HepG2 (cell line): ENCODE data around the gene LARP1B. TPM values are rescaled to one million over a fixed set of nuclear protein-coding genes. Genes with fewer than 3 reads are reported as not detected.

ENCODE experiments used
- ATAC-seq: fragments of 200-7000 bp; cut with Tn5 transposase; 3 replicates; pipeline ENCODE4 v1.9.1; 2020; ENCODE audit warnings: mild to moderate bottlenecking, moderate library complexity
- BruUV-seq: library from RNA; stranded (reverse); fragments of 400-500 nt; replicated peaks from 2 replicates; lab custom pipeline; 2021; lab: Mats Ljungman, UMichigan
- CTCF ChIA-PET: fragments of 300-600 bp; formaldehyde crosslinking; extraction: SDS; loops from one replicate; lab custom pipeline; 2021; ENCODE audit warnings: low total read pairs, inconsistent platforms, low intra/inter-chr PET ratio; lab: Yijun Ruan, JAX
- POLR2A ChIA-PET: fragments of 350-600 bp; sonication (Branson Sonifier 250); formaldehyde crosslinking; loops from one replicate; lab custom pipeline; 2020; ENCODE audit warnings: antibody characterized with exemption, inconsistent platforms; lab: Yijun Ruan, JAX
- DNase-seq: peaks from one replicate; pipeline ENCODE4 v3.0.0-alpha.2; 2015; ENCODE audit warnings: low spot score
- FAIRE-seq: peaks from 3 replicates; lab custom pipeline; 2011; peaks lifted over from hg19 to GRCh38; lab: Jason Lieb, UNC
- H2AFZ ChIP-seq: one replicate; pipeline ENCODE4 v1.6.1; 2011; ENCODE audit warnings: low read length, inconsistent platforms
- H3K27ac ChIP-seq: fragments of 300-600 bp; 3 replicates; pipeline ENCODE4 v1.8.0; 2011; ENCODE audit warnings: mixed run types, mild to moderate bottlenecking, mixed read lengths, low read length, inconsistent platforms; ENCODE audit not compliant: insufficient read depth; ENCODE audit errors: extremely low read length
- H3K27me3 ChIP-seq, 2 experiments: fragments of 200-600 bp in 1 of 2; 2 replicates in 1 of 2; 3 replicates in 1 of 2; pipeline versions ENCODE4 v1.6.0 to v1.8.0; 2011; ENCODE audit warnings: low read length in 2 of 2, mild to moderate bottlenecking in 2 of 2, moderate library complexity in 2 of 2, inconsistent platforms in 1 of 2; ENCODE audit not compliant: insufficient read depth in 2 of 2, control insufficient read depth in 1 of 2
- H3K36me3 ChIP-seq, 2 experiments: fragments of 200-600 bp in 1 of 2; replicated peaks in 1 of 2; 2 replicates in 1 of 2; 3 replicates in 1 of 2; pipeline versions ENCODE4 v1.5.1 to v1.8.0; 2011; ENCODE audit warnings: low read length in 2 of 2, inconsistent platforms in 1 of 2; ENCODE audit not compliant: insufficient read depth in 2 of 2, control insufficient read depth in 1 of 2
- H3K4me1 ChIP-seq: 2 replicates; pipeline ENCODE4 v1.5.1; 2012; ENCODE audit warnings: low read length, inconsistent platforms; ENCODE audit not compliant: insufficient read depth
- H3K4me2 ChIP-seq: 2 replicates; pipeline ENCODE4 v1.6.0; 2011; ENCODE audit warnings: low read depth, low read length, inconsistent platforms
- H3K4me3 ChIP-seq, 3 experiments: fragments of 200-600 bp in 1 of 3; sonication (generic), shearing (Covaris generic) in 1 of 3; replicated peaks in 1 of 3; 2 replicates each; pipeline ENCODE4 v1.5.1; 2011 to 2016; ENCODE audit warnings: low read length in 3 of 3, inconsistent platforms in 2 of 3, low read depth in 2 of 3, mild to moderate bottlenecking in 2 of 3, control low read depth in 1 of 3, mixed read lengths in 1 of 3; ENCODE audit not compliant: insufficient read depth in 1 of 3
- H3K79me2 ChIP-seq: one replicate; pipeline ENCODE4 v1.6.1; 2011; ENCODE audit warnings: low read length, inconsistent platforms; ENCODE audit not compliant: insufficient read depth
- H3K9ac ChIP-seq: 2 replicates; pipeline ENCODE4 v1.6.0; 2011; ENCODE audit warnings: mild to moderate bottlenecking, low read depth, low read length, inconsistent platforms; ENCODE audit not compliant: insufficient read depth
- H3K9me3 ChIP-seq: 2 replicates; pipeline ENCODE4 v1.5.1; 2012; ENCODE audit warnings: mild to moderate bottlenecking, low read length
- H4K20me1 ChIP-seq: 2 replicates; pipeline ENCODE4 v1.6.0; 2011; ENCODE audit warnings: inconsistent platforms, mild to moderate bottlenecking, low read length, moderate library complexity; ENCODE audit not compliant: insufficient read depth
- ATF4 ChIP-seq, 2 experiments: fragments of 450-650 bp in 1 of 2; sonication (generic) in 1 of 2; formaldehyde crosslinking; IDR thresholded peaks; 2 replicates each; pipeline versions ENCODE4 v1.5.0 to v1.8.0; 2020 to 2022; ENCODE audit warnings: mild to moderate bottlenecking in 1 of 2, missing genetic modification reagents in 1 of 2
- CBX1 ChIP-seq: IDR thresholded peaks from one replicate; pipeline ENCODE4 v1.6.1; 2016; ENCODE audit warnings: antibody characterized with exemption, low read depth
- HBP1 ChIP-seq: IDR thresholded peaks from 2 replicates; pipeline ENCODE4 v1.6.1; 2016; ENCODE audit warnings: low read depth, control low read depth
- ZNF121 ChIP-seq: sonication (generic); formaldehyde crosslinking; IDR thresholded peaks from 2 replicates; pipeline ENCODE4 v1.5.0; 2020; ENCODE audit warnings: mild to moderate bottlenecking, missing genetic modification reagents
- ZNF564 ChIP-seq: sonication (generic); formaldehyde crosslinking; IDR thresholded peaks from 2 replicates; pipeline ENCODE4 v1.8.1; 2023; ENCODE audit warnings: mild to moderate bottlenecking, missing genetic modification reagents
- in situ Hi-C: cut with HindIII; loops from 2 replicates; pipeline ENCODE4 v1.10.0; 2017; ENCODE audit warnings: low pct_unique_long_range_greater_than_20kb; ENCODE audit not compliant: extremely low pct_ligation_motif_present
- intact Hi-C: fragments of 100-400 bp; cut with micrococcal nuclease; formaldehyde crosslinking; loops from one replicate; pipeline ENCODE4 v1.10.0; 2022; ENCODE audit not compliant: unreplicated experiment
- polyA plus RNA-seq, 8 experiments: library from polyadenylated mRNA; depleted of rRNA in 3 of 8; stranded (reverse) in 7 of 8; unstranded in 1 of 8; fragments of >200 nt; fragmentation: Illumina TruSeq in 4 of 8; extraction: Trizol in 4 of 8; gene quantifications; 2 replicates each; pipeline versions ENCODE4 v1.2.1 to v1.2.3, GENCODE V29; 2011 to 2016; ENCODE audit warnings: low read depth in 4 of 8, missing spikeins in 1 of 8, mixed read lengths in 1 of 8; ENCODE audit not compliant: insufficient read depth in 1 of 8
- total RNA-seq, 5 experiments: library from RNA; depleted of rRNA; stranded (reverse); fragments of >200 nt; fragmentation: Illumina TruSeq; extraction: Trizol; gene quantifications; 2 replicates each; pipeline ENCODE4 v1.2.3, GENCODE V29; 2016; ENCODE audit warnings: low read depth in 1 of 5

LARP1B gene
- total and polyA plus RNA-seq, 2 of the 13 experiments (the other 11 are each of a cell fraction or from before 2014, with no cell fraction given): 19.2 to 52.7 TPM

GRCh38 chr4:128056396-128056795 is 4.7 kb upstream of the LARP1B start:
- POLR2A ChIA-PET: no interaction called here
- FAIRE-seq (no peak), DNase-seq (no peak), ATAC-seq (no peak)
- no peak overlapping the region for H2AFZ ChIP-seq
- no peak overlapping the region for H3K27ac ChIP-seq
- in situ Hi-C loops: loop anchor here (10.0 kb wide), 1 partner anchor 92 kb away; the partner anchor contains the start of genes ABHD18 and MFSD8
- TF ChIP-seq ZNF564 (no peak), ZNF121 (CRISPR knock-in tag) (peak; percentile 66; the same call in 1 of the 2 replicates), ATF4 (CRISPR knock-in tag; IDR thresholded peaks at IDR 0.05) (no peak), CBX1 (no peak), HBP1 (CRISPR knock-in tag) (no peak)
- H3K27me3 ChIP-seq: no peaks in the 10 kb centered on the region
- no peaks in the 10 kb centered on the region for H3K9me3 ChIP-seq
- CTCF ChIA-PET: no interaction called here
- no peaks in the 10 kb centered on the region for H3K36me3 ChIP-seq
- H3K79me2 ChIP-seq: no peaks in the 10 kb centered on the region
- H3K4me3 ChIP-seq: no peak overlapping the region
- no peak overlapping the region for H3K9ac ChIP-seq
- intact Hi-C loops: loop anchor here (10.0 kb wide), 1 partner anchor 242 kb away; no protein-coding TSS in a partner anchor
- no peak overlapping the region for H3K4me2 ChIP-seq
- H3K4me1 ChIP-seq: peaks cover 15% of the 10 kb centered on the region
- no TSS peak for BruUV-seq
- no peaks in the 10 kb centered on the region for H4K20me1 ChIP-seq
